Limb (tissue), 2 donors: ENCODE results near the gene BRSK1.

Experiments
- DNase-seq, 2 donors: peaks; one replicate each; pipeline ENCODE4 v3.0.0-alpha.2; 2016; ENCODE audit errors: extremely low spot score in 2 of 2

BRSK1 gene

DNA sequence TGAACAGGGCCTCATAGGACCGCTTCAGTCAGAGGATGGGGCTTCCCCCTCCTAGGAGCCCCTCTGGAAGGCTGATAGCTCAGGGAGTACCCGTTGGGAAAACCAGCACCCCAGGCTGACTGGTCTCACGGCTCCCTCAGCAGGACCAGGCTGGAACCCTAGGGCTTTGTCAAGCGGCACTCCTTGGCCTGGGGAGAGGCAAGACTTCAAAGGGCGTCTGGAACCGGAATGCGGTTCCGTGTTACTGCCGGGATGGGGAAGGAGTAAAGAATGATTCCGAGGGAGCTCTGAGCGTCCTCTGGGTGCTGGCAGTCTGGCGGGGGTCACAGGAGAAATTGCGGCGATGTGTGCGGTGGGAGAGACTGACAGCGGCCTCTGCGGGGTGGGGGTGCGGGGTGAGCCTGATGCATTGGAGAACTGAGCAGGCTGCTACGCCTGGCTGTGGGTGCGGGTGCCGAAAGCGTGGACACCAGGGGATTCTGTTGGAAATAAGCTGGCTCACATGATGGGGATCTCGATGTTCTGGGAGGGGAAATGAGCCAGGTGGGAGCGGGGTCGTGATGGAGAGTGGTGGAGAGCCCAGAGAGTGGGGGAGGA, 68.8 kb downstream of the BRSK1 start:
- DNase-seq, result no peak

DNA sequence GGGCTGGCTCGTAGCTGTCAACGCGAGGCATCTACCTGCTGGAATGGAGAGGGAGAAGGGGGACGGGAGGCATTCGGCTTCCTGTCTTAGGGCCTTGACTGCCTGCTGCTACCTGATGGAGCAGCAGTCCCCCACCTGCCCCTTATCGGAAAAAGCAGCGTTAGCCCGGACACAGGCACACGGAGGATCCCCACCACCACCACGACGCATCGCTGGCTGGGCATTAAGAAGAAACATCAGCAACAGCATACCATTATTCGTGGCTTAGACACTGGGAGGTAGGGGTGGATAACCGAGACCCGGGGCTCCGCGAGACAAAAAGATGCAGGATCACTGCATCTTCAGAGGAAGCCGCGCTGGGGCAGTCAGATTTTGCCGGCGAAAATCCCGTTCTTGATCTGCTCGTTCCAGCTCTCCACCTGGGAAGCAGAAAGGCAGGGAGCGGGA, 69.6 kb downstream of the BRSK1 start:
- DNase-seq, result no peak

DNA sequence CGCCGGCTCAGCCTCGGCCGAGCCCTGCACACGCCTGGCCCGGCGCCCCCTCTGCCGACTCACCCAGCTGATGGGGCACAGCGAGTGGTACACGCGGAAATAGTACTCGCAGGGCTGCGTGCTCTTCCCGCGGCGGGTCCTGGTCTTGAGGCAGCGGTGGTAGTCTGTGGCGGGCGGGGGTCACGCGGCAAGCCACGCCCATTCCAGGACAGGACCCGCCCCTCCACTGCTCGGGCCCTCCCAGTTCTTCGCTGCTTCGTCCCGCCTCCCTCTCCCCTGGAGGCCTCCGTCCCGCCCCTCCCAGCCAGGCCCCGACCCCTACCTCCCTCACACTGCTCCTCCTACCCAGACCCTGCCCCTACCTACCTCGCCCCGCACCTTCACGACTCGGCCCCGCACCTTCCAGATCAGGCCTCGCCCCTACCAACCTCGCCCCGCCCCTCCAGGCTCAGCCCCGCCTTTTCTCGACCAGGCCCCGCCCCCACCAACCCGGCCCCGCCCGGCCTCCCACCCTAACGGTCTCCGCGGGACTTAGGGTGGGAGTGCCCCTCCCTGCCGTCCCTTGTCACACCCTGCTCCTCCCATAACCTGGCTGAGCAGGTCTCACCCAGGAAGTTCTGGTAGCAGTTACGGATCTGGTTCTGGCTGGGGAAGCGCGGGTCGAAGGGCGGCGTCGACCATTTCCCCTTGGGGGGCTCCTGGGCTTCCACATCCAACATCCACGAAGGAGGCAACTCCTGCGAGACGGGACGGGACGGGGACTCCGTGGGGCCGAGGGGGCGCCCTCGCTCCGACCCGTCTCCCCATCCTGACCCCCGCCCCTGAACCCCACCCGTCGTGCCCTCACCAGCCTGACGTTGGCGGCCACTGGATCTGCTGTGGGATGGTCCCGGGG, 70.3 kb downstream of the BRSK1 start:
- peak; percentile 42 to 84 for DNase-seq

DNA sequence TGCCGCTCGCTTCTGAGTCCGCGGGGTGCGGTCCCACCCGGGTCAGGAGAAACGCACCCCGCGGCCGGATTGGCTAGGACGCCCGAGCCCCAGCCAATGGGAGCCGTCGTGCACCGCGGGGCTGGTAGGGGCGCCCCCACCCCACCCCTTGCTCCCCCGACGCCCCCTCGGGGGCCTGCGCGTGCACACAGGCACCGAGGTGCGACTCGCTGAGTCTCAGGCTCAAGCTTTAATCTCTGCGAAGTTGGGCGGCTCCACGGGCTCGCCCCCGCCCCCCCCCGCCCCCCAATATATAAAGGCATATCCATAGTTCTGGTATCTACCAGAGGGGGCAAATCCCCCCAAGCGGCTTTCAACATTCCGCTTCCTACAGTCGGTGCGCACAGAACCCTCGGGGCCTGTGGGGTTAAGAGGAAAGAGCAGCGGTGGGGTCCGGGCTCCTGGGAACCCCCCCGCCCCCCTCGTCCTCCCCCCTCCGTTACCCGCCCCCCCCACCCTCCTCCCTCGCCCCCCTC, 71.0 kb downstream of the BRSK1 start, which contains the start of gene COX6B2:
COX6B2 (minus strand) TSS at position 22 of the 515 bp plus-strand sequence. CDS start 198 bp downstream, outside the sequence.
- DNase-seq, result peak in 1 of 2 donors; percentile 40

DNA sequence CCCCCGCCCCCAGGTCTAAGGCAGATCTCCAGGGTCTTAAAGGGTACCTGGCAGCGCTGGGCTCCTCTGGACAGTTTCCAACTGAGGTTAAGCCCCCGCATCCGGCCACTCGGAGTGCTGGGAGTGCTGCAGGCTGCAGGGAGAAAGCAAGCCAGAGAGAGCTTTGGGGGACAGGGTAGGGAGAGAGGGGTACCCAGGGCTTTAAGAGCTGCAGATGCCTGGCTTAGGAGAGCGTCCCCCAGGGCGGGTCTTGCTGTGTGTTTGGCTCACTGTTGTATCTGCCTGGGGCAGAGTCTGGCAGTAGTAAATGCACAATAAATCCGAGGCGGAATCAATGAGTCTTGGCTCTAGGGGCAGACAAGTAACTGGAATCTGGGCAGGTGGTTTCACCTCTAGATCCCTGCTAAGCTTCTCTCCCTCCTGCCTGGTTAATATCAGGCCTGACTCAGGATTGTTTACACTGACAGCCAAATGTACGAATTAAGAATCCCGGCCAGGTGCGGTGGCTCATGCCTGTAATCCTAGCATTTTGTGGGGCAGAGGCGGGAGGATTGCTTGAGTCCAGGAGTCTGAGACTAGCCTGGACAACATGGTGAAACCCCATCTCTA, 71.5 kb downstream of the BRSK1 start:
- no peak for DNase-seq

DNA sequence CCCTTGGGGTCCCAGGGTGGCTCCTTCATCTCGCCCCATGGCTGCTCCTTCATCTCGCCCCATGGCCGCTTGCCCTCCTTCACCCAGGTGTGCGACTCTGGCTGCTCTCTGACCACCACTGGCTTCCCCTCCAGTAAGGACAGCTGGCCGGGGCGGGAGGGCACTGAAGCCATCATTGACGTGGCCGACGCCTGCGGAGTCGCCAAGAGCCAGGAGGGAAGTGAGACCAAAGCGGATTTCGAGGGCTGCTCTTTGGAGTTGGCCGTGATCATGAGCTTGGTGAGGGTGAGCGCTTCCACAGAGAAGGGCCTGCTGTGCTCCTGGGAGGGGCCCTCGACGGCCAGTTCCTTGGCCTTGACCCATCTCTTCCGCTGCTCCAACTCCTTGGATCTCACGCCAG, 74.7 kb downstream of the BRSK1 start:
- no peak for DNase-seq

DNA sequence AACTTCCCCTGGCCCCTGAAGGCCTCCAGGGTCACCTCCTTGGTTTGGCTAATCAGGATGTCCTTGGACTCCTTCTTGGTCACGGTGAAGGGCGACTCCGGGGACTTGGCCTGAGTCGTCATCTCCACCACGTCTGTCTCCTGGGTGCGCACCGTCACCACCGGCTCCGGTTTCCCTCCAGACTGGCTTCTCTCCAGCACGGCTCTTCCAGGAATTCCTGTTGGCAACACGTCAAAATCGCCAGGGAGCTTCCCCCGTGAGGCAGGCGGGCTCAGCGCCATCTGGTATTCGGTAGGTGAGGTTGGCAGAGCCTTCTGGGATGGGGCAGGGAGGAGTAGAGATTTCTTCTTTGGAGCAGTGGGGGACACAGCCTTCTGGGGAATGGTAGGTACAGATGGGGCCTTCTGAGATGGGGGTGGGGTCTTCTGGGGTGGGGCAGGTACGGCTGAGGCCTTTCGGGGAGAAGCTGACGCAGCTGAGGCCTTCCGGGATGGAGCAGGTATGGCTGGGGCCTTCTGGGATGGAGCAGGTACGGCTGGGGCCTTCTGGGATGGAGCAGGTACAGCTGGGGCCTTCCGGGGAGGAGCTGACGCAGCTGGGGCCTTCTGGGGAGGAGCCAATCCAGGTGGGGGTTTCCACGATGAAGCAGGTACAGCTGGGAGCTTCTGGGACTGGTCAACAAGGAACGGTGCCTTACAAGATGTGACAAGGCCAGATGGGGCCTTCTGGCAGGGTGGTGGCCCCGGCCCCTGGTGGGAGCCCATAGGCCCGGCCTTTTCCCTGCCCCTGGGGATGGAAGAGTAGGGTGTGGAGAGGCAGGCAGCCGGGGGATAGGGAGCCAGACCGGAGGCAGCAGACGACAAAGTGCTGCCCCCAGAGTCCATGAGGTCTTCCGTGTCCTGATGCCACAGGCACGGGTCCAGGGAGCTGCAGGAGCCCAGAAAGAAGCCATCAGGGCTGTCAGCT, 75.4 kb downstream of the BRSK1 start:
- no peak for DNase-seq

DNA sequence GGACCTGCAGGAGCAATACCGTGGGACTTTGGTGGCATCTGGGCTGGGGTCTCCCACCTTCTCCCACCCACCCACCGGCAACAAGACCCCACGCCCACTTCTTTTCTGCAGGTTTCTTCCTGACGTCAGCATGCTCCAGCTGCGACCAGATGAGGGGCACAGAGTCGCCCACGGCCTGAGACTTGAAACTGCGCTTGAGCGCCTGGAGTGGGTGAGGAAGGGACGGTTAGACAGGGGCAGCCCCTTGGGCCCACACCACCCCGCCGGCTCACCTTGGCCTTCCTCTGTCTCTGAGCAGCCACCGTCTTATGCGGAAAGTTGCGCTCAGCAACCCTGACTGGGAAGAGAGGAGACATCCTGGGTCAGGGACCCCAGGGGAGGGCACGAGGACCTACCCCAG, 77.1 kb downstream of the BRSK1 start:
- no peak for DNase-seq
